Mesenteric fat pad (tissue), 1 donor: ENCODE measurements around the gene ATP8A2. TPM values are rescaled to one million over a fixed set of nuclear protein-coding genes. Genes with fewer than 3 reads are reported as not detected.
"Not testable (repeated sequence)": the region's sequence is repeated elsewhere in the genome, so short reads cannot be mapped to it uniquely, and the experiment has no call there.

Experiments used
- DNase-seq: peaks from one replicate; pipeline ENCODE4 v3.0.0-alpha.2; 2020; ENCODE audit warnings: low spot score
- total RNA-seq: library from RNA; stranded (reverse); fragmentation: NEBNext Ultra II Directional; extraction: Animal tissue kit (Norgen Biotek cat#: 25700); gene quantifications from one replicate; pipeline ENCODE4 v1.2.1, GENCODE V29; 2021
- donor health status: DM: yes; HTN: yes; CAD: no.

ATP8A2 gene
- total RNA-seq, 1 donor from 2014 or later: 0.10 TPM

DNA sequence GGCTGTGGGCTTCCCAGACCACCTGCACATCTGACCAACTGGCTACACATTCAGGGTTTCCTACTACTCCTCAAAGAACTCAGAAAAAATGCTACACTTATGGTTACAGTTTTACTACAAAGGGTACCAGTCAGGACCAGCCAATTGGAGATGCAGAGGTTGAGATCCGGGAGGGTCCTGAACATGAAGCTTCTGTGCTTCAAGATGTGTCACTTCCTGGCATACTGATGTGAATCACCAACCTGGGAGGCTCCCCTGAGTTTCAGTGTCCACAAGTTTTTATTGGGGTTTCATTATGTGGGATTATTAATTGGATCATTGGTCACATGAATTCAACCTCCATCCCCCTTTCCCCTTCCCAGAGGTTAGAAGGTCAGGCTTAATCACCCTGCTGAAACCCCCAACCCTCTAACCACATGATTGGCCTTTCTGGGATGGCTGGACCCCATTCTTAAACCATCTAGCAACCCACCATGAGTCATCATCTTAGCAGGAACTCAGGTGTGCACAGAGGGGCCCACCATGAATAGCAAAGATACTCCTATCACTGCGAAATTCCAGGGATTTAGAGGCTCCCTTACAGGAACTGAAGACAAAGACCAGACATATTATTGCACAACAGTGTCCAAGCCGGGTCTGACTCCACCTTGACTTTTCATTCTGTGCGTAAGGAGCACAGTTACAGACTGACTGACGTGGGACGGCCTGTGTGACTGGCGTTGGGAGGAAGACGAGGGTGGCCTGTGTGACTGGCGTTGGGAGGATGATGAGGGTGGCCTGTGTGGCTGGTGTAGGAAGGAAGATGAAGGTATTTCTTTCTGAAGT lies 90.7 kb downstream of the ATP8A2 start:
- no peak for DNase-seq

GRCh38 chr13:25463496-25463895 lies 91.7 kb downstream of the ATP8A2 start:
- no peak for DNase-seq

DNA sequence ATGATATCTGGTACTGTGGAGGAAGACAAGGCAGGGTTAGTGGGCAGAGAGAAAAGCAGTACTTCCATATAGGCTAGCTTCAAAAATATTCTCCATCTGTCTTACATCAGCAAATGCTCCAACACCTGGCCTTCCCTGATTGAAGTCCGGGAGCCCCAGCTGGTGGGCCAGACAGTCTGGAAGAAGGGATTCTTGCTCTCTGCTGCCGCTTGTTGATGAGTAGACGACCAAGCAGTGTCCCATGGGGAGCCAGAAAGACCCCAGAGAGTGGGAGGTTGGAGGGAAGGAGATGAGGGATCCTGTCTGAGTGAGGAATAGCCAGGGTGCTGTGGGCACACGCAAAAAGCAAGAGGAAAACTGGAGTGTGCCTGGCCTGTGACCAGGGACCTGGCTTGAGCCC lies 95.1 kb downstream of the ATP8A2 start:
- no peak for DNase-seq

GRCh38 chr13:25468325-25469168 lies 96.8 kb downstream of the ATP8A2 start:
- no peak for DNase-seq

GRCh38 chr13:25469169-25469525 lies 97.4 kb downstream of the ATP8A2 start:
- DNase-seq: no peak

- DNase-seq: no peak
These were observed 102.1 kb downstream of the ATP8A2 start for GRCh38 chr13:25473864-25474263.

- DNase-seq: no peak
These were observed 106.4 kb downstream of the ATP8A2 start for GRCh38 chr13:25478186-25478585.

- no peak for DNase-seq
These were observed 117.5 kb downstream of the ATP8A2 start for GRCh38 chr13:25489238-25489637.

DNA sequence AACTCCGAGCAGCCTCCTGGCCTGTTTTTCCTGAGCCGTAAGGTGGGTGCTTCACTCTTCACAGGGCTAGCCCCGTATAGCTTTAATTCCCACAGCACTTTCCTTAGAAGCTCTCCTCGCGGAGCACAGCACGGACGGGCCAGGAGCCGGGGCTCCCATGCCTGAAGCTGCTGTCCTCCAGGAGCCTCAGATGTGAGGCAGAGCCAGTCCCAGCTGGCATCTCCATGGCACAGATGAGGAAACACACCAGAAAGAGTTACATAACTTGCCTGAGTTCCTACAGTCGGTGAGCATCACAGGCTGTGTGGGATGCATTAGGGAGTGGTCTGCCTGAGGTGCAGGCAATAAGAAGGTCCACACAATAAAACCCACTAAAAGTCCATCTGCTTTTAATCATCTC lies 118.5 kb downstream of the ATP8A2 start:
- no peak for DNase-seq

- no peak for DNase-seq
These were observed 122.3 kb downstream of the ATP8A2 start for GRCh38 chr13:25493931-25494640.

DNA sequence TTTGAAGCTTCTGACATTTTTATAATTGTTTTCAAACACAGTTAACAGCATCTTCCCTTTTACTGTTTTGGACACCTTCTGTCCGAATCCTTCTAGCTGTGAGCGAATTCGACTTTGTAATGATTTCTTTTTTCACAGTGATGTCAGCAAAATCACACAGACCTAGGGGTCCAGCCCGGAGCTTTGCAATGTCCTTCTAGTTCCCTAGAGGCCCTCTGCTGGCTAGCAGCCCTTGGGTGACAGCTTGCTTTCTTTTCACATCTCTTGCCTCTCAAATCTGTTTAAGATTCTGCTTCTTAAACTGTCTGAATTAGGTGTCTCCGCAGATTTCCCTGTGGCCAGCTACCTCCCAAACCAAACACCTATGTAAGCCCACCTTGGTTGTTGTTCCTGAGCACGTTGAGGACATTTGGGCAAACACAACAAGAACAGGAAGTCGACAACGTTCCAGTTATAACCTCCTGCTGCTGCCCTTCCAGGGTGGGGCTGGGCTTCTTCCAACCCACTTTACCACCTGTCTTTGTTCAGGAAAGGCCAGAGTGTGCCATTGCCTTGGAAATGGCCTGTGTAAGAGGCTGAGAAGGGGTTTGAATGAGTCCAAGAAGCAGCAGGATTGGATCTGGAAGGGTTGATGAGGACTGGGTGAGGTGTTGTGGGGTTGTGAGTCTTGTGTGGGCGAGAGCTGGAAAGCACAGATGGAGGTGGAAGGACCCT lies 123.1 kb downstream of the ATP8A2 start:
- no peak for DNase-seq

DNA sequence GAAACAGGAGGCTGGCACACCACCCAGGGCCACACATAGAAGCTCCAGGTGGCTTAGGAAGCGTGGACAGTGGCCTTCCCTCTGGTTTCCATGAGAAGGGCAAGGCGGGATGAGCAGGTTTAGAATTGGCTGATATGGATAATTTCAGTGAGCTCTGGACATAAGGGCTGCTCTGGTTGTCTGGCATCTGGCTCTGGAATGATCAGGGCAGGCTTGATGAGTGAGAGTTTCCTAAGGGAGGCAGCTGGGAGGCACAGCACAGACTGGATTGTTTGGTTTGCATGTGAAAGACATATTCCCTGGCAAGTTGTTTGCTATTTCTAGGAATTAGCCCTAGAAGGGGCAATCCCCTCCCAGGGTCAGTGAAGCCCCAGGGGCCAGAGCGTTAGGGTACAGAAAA lies 129.5 kb downstream of the ATP8A2 start:
- DNase-seq: no peak

- DNase-seq: no peak
These were observed 130.3 kb downstream of the ATP8A2 start for GRCh38 chr13:25502031-25502430.

DNA sequence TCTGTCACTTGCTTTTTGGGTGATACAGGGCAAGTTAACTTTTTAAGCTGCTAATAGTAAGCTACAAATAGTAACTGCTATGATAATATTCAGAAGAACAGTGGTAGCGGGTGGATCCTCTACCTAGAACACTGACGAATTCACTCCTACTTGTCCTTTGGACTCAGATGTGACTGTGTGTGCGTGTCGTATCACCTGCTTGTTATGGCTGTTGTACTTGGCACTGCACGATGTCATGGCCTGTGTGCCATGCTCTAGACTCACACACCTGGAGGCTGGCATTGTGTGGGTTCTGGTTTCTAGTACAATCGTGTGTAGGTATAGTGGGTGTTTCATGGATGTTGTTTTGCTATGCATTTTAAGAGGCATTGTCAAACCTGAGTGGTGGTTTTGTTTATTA lies 130.8 kb downstream of the ATP8A2 start:
- no peak for DNase-seq

- DNase-seq: no peak
These were observed 132.1 kb downstream of the ATP8A2 start for GRCh38 chr13:25503856-25504255.

GRCh38 chr13:25507841-25508240 lies 136.1 kb downstream of the ATP8A2 start:
- no peak for DNase-seq

GRCh38 chr13:25513060-25513459 lies 141.3 kb downstream of the ATP8A2 start:
- DNase-seq: not testable (repeated sequence)

GRCh38 chr13:25518441-25518840 lies 146.7 kb downstream of the ATP8A2 start:
- no peak for DNase-seq

DNA sequence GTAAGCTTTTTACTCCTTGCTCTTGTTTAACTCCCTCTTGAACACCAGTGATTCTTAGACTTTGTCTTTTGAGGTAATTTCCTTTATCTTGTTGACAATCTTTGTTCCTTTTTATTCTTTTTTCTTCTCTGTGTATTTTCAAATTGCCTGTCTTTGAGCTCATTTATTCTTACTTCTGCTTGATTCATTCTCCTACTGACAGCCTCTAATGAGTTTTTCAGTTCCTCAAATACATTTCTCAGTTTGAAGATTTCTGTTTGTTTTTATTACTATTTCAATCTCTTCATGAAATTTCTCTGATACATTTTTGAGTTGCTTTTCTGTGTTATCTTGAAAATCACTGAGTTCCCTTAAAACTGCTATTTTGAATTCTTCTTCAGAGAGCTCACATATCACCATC lies 154.1 kb downstream of the ATP8A2 start:
- DNase-seq: no peak

DNA sequence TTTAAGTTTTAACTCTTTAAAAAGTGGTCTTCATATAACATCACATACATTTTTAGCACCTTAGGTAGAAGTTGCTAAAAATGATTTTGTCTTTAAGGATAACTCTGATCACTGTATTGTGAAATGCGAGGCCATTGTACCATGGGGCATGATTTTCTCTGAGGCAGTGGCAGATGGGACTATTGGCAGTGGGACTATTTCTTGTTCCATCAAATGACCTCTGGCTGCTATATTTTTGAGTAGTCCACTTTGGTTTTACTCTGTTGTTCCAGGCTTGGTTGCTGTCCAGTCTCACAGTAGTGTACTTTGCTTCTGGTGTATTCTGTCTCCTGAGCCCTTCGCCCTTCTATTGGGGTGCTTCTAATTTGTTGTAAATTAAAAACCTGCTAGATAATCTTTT lies 156.5 kb downstream of the ATP8A2 start:
- no peak for DNase-seq

DNA sequence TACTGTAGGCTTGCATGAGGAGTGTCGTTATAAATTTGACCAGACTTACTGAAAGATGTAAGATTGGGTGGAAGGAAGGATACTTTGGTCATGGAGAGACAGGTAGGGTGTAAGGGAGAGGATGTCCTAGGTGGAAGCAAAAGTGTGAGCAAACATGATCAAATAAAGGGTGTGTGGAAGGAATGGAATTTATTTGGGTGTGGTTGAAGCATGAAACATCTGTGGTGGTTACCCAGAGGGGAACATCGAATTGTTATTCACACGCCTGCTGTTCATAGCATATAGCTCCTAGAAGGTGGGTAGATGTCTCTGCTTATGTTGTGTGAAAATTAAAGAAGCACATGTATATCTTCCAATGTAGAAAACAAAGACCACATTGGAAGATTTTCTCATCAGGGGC lies 157.7 kb downstream of the ATP8A2 start:
- DNase-seq: no peak
